Tibial nerve (tissue), 4 donors: ENCODE measurements around the gene NDUFS1. TPM values are rescaled to one million over a fixed set of nuclear protein-coding genes. Genes with fewer than 3 reads are reported as not detected.
"Not testable (repeated sequence)": the region's sequence is repeated elsewhere in the genome, so short reads cannot be mapped to it uniquely, and the experiment has no call there.

Source experiments
- DNase-seq, 2 donors: peaks; one replicate each; pipeline ENCODE4 v3.0.0-alpha.2; 2019; ENCODE audit warnings: low spot score in 2 of 2
- H3K27ac ChIP-seq, 4 donors: fragments of 200-600 bp; sonication (generic) in 3 of 4; one replicate each; pipeline ENCODE4 v1.5.1; 2017 to 2019; ENCODE audit warnings: mild to moderate bottlenecking in 1 of 4
- H3K27me3 ChIP-seq, 2 donors: fragments of 200-600 bp; sonication (generic) in 1 of 2; one replicate each; pipeline versions ENCODE4 v1.5.1 to v1.6.0; 2017 to 2019
- H3K36me3 ChIP-seq, 3 donors: fragments of 200-600 bp; sonication (generic); one replicate each; pipeline ENCODE4 v1.5.1; 2018 to 2019
- H3K4me1 ChIP-seq, 4 donors: fragments of 200-600 bp; sonication (generic) in 3 of 4; one replicate each; pipeline ENCODE4 v1.5.1; 2017 to 2019
- H3K4me3 ChIP-seq, 4 donors: fragments of 200-600 bp; sonication (generic) in 3 of 4; one replicate each; pipeline ENCODE4 v1.5.1; 2017 to 2019; ENCODE audit warnings: mild to moderate bottlenecking in 1 of 4, moderate library complexity in 1 of 4
- H3K9me3 ChIP-seq, 4 donors: fragments of 200-600 bp; sonication (generic) in 3 of 4; one replicate each; pipeline ENCODE4 v1.5.1; 2017 to 2019
- CTCF ChIP-seq, 5 experiments: fragments of 200-600 bp in 3 of 5; fragments of 450-650 bp in 2 of 5; sonication (generic) in 3 of 5; IDR thresholded peaks; one replicate each; pipeline ENCODE4 v1.5.1; 2016 to 2019; ENCODE audit warnings: antibody characterized with exemption in 5 of 5, mild to moderate bottlenecking in 3 of 5, moderate library complexity in 2 of 5
- EP300 ChIP-seq, 2 donors: sonication (generic); formaldehyde crosslinking; IDR thresholded peaks; one replicate each; pipeline ENCODE4 v1.6.1; 2017; ENCODE audit warnings: antibody characterized with exemption in 2 of 2, mild to moderate bottlenecking in 1 of 2
- POLR2A ChIP-seq, 2 donors: fragments of 450-650 bp; IDR thresholded peaks; one replicate each; pipeline ENCODE4 v1.6.1; 2017; ENCODE audit warnings: antibody characterized with exemption in 2 of 2, mild to moderate bottlenecking in 2 of 2, moderate library complexity in 2 of 2
- WGBS, 2 donors: methylation state at CpG; one replicate each; pipeline ENCODE4 v1.1.5; 2018; 5-methylcytosine and 5-hydroxymethylcytosine counted together
- total RNA-seq, 4 donors: library from RNA; depleted of rRNA; stranded (reverse); fragments of >200 nt; gene quantifications; one replicate each; pipeline ENCODE4 v1.1.0, GENCODE V29; 2016

Gene NDUFS1
- total RNA-seq = 10 to 100 TPM; 37.8 to 68.6 (median 53.0) TPM

- H3K36me3 ChIP-seq = peaks cover 0 to 30% (median 15%) of the 10 kb centered on the region in 3 donors
- peaks cover 0 to 60% (median 24%) of the 10 kb centered on the region in 4 donors for H3K4me1 ChIP-seq
- H3K4me3 ChIP-seq = peak within 1 kb of the TSS; percentile 74 to 96 (median 85)
- DNase-seq = peak; percentile 89 to 91
- H3K27ac ChIP-seq = peak within 1 kb of the TSS; percentile 75 to 96 (median 90)
- no peaks in the 10 kb centered on the region for H3K9me3 ChIP-seq
- WGBS, 2 donors = 1% methylated on average over 51 to 57 of the region's 64 CpGs
- no peaks in the 10 kb centered on the region for H3K27me3 ChIP-seq
- TF ChIP-seq POLR2A (IDR thresholded peaks at IDR 0.05) (peak; percentile 37 to 57), CTCF (IDR thresholded peaks at IDR 0.05) (peak in 1 of 5 experiments; percentile 16), EP300 (IDR thresholded peaks at IDR 0.05) (peak; percentile 93 to 96)
Observed at GRCh38 chr2:206159346-206160124, at the start of gene NDUFS1, which contains the start of gene EEF1B2. Gene NDUFS1 (minus strand): TSS chr2:206159444. CDS start chr2:206153678, 5,766 bp downstream. Gene EEF1B2 (plus strand): TSS chr2:206159895. CDS start chr2:206159980, 85 bp downstream.

GRCh38 chr2:206208900-206209299, 49.7 kb upstream of the NDUFS1 start:
- TF ChIP-seq POLR2A (IDR thresholded peaks at IDR 0.05) = no peak
- TF ChIP-seq EP300 (IDR thresholded peaks at IDR 0.05) = no peak
- no peak for TF ChIP-seq CTCF (IDR thresholded peaks at IDR 0.05)
- no peak overlapping the region for H3K4me3 ChIP-seq
- no peaks in the 10 kb centered on the region for H3K4me1 ChIP-seq
- no peaks in the 10 kb centered on the region for H3K9me3 ChIP-seq
- H3K27ac ChIP-seq = no peak overlapping the region
- no peak for DNase-seq
- H3K36me3 ChIP-seq = no peaks in the 10 kb centered on the region
- H3K27me3 ChIP-seq = no peaks in the 10 kb centered on the region
- WGBS, 2 donors = 91 to 93% methylated on average over 7 of the region's 7 CpGs

- H3K4me1 ChIP-seq, DNase-seq, H3K27me3 ChIP-seq, H3K27ac ChIP-seq, H3K4me3 ChIP-seq, H3K9me3 ChIP-seq, H3K36me3 ChIP-seq: not testable (repeated sequence)
- WGBS, 2 donors = 96 to 97% methylated on average over 2 of the region's 2 CpGs
Observed at GRCh38 chr2:206207316-206207715, 48.1 kb upstream of the NDUFS1 start.

GRCh38 chr2:206204710-206205109, 45.5 kb upstream of the NDUFS1 start:
- Histone ChIP-seq H3K27me3 (no peaks in the 10 kb centered on the region), H3K27ac (no peak overlapping the region), H3K9me3 (no peaks in the 10 kb centered on the region), H3K36me3 (no peaks in the 10 kb centered on the region), H3K4me1 (no peaks in the 10 kb centered on the region), H3K4me3 (no peak overlapping the region)
- 50 to 75% methylated on average over 3 of the region's 3 CpGs for WGBS, 2 donors
- no peak for DNase-seq
- TF ChIP-seq CTCF (IDR thresholded peaks at IDR 0.05) (no peak), EP300 (IDR thresholded peaks at IDR 0.05) (no peak), POLR2A (IDR thresholded peaks at IDR 0.05) (no peak)

GRCh38 chr2:206203331-206203730, 44.1 kb upstream of the NDUFS1 start:
- H3K4me3 ChIP-seq = no peak overlapping the region
- no peak for DNase-seq
- 95% methylated on average over 17 of the region's 17 CpGs for WGBS, 2 donors
- H3K27me3 ChIP-seq = no peaks in the 10 kb centered on the region
- no peaks in the 10 kb centered on the region for H3K4me1 ChIP-seq
- no peaks in the 10 kb centered on the region for H3K36me3 ChIP-seq
- no peak overlapping the region for H3K27ac ChIP-seq
- TF ChIP-seq POLR2A (IDR thresholded peaks at IDR 0.05) (no peak), EP300 (IDR thresholded peaks at IDR 0.05) (no peak), CTCF (IDR thresholded peaks at IDR 0.05) (no peak)
- H3K9me3 ChIP-seq = no peaks in the 10 kb centered on the region
